KMS-11 (cell line): Measurements from ENCODE around the gene POMC.

Source experiments
- H2AFZ ChIP-seq: fragments of 200-600 bp; sonication (generic); 2 replicates; pipeline ENCODE4 v1.6.1; 2016; ENCODE audit warnings: antibody characterized with exemption, mixed run types, low read depth
- H3K27ac ChIP-seq: fragments of 200-600 bp; sonication (generic); 2 replicates; pipeline ENCODE4 v1.6.1; 2016; ENCODE audit warnings: mild to moderate bottlenecking, mixed run types
- H3K27me3 ChIP-seq: fragments of 200-600 bp; sonication (generic); 2 replicates; pipeline ENCODE4 v1.6.1; 2017; ENCODE audit warnings: mild to moderate bottlenecking, low read depth, mixed run types, moderate library complexity; ENCODE audit not compliant: insufficient read depth
- H3K36me3 ChIP-seq: fragments of 200-600 bp; sonication (generic); 2 replicates; pipeline ENCODE4 v1.6.1; 2017; ENCODE audit warnings: mild to moderate bottlenecking, mixed run types; ENCODE audit not compliant: insufficient read depth
- H3K4me1 ChIP-seq: fragments of 200-600 bp; sonication (generic); 2 replicates; pipeline ENCODE4 v1.6.1; 2016; ENCODE audit warnings: mild to moderate bottlenecking, low read depth, mixed run types; ENCODE audit not compliant: poor library complexity, severe bottlenecking
- H3K4me2 ChIP-seq: fragments of 200-600 bp; sonication (generic); 2 replicates; pipeline ENCODE4 v1.7.0; 2016; ENCODE audit warnings: mild to moderate bottlenecking, mixed run types
- H3K4me3 ChIP-seq: fragments of 200-600 bp; sonication (generic); IDR thresholded peaks from 2 replicates; pipeline ENCODE4 v1.6.1; 2017; ENCODE audit warnings: low read depth, low read length, mixed read lengths; ENCODE audit not compliant: insufficient read depth
- H3K79me2 ChIP-seq: fragments of 200-600 bp; sonication (generic); 2 replicates; pipeline ENCODE4 v1.6.1; 2016; ENCODE audit warnings: low read depth, mixed run types; ENCODE audit not compliant: insufficient read depth
- H3K9ac ChIP-seq: fragments of 200-600 bp; sonication (generic); 2 replicates; pipeline ENCODE4 v1.6.1; 2016; ENCODE audit warnings: mild to moderate bottlenecking, mixed run types
- H4K20me1 ChIP-seq: fragments of 200-600 bp; sonication (generic); 2 replicates; pipeline ENCODE4 v1.6.1; 2016; ENCODE audit warnings: mild to moderate bottlenecking, mixed run types; ENCODE audit not compliant: insufficient read depth
- TF ChIP-seq, protein P1 (sequence below): fragments of 200-600 bp; sonication (generic); conservative IDR thresholded peaks from 2 replicates; pipeline ENCODE4 v1.6.1; 2017; ENCODE audit warnings: low read depth, mild to moderate bottlenecking, antibody characterized with exemption, low read length, moderate library complexity, mixed read lengths

The POMC gene

DNA sequence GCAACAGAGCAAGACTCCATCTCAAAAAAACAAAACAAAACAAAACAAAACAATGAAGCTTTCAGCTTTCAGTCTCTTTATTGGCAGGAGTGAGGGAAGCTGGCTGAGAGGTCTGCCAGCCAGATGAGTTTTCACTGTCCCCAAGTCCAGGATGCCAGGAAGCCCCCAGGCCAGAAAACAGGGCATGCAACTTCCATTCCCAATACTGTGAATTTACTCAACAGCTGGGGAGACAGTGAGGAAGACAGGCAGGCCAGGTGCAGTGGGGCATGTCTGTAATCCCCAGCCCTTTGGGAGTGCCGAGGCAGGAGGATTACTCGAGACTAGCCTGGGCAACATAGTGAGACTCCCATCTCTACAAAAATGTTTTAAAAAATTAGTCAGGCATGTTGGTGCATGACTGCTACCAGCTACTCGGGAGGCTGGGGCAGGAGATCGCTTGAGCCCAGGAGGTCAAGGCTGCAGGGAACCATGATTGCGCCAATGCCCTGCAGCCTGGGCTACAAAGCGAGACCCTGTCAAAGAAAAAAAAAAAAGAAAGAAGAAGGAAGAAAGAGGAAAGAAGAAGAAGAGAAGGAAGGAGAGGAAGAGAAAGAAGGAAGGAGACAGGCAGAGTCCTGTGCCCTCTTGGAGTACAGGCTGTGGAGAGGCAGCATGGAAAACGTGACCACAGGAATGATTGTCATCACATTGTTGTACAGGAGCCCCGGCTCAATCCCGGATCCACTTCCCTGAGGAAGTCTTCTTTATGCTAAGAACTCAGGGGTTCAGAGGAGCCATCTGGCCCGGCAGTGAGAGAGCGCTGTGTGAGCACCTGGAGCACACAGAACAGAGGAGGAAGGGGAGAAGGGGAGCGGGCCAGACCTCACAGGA lies 29.2 kb upstream of the POMC start:
- Histone ChIP-seq H3K4me3 (no peak overlapping the region), H3K9ac (no peak overlapping the region), H3K27me3 (no peaks in the 10 kb centered on the region), H3K4me2 (no peak overlapping the region), H3K4me1 (no peaks in the 10 kb centered on the region), H2AFZ (no peak overlapping the region), H3K36me3 (no peaks in the 10 kb centered on the region), H3K27ac (no peak overlapping the region), H4K20me1 (no peaks in the 10 kb centered on the region), H3K79me2 (no peaks in the 10 kb centered on the region)
- TF ChIP-seq, protein P1, sequence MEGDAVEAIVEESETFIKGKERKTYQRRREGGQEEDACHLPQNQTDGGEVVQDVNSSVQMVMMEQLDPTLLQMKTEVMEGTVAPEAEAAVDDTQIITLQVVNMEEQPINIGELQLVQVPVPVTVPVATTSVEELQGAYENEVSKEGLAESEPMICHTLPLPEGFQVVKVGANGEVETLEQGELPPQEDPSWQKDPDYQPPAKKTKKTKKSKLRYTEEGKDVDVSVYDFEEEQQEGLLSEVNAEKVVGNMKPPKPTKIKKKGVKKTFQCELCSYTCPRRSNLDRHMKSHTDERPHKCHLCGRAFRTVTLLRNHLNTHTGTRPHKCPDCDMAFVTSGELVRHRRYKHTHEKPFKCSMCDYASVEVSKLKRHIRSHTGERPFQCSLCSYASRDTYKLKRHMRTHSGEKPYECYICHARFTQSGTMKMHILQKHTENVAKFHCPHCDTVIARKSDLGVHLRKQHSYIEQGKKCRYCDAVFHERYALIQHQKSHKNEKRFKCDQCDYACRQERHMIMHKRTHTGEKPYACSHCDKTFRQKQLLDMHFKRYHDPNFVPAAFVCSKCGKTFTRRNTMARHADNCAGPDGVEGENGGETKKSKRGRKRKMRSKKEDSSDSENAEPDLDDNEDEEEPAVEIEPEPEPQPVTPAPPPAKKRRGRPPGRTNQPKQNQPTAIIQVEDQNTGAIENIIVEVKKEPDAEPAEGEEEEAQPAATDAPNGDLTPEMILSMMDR: no peak

DNA sequence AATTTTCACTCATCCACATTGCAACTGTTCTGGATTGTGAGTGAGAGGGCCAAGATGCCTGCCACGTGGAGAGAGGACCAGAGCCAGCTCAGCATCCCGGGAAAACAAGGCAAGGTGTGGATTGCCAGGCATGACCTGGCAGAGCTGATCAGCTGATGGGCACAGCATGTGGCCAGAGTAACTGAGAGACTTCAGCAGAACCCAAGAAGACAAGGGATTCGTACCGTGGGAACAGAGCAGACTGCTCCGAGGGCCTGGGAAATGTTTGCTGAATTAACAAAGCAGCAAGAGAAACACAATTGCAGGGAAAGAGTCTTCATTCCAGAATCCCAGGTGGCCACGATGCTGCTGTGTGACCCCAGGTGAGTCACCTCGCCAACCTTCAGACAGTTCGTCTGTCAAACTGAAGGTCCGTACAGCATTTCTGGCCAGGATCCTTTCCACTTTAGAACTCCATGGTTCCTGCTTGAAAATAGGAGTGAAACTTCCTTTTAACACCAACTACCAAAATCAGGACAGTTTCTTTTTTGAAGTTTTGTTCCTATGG lies 26.3 kb upstream of the POMC start:
- Histone ChIP-seq H3K27me3 (no peaks in the 10 kb centered on the region), H4K20me1 (no peaks in the 10 kb centered on the region), H3K27ac (no peak overlapping the region), H3K9ac (no peak overlapping the region), H3K4me1 (no peaks in the 10 kb centered on the region), H3K4me2 (no peak overlapping the region), H3K36me3 (no peaks in the 10 kb centered on the region), H3K4me3 (no peak overlapping the region), H2AFZ (no peak overlapping the region), H3K79me2 (no peaks in the 10 kb centered on the region)
- TF ChIP-seq, protein P1: no peak

DNA sequence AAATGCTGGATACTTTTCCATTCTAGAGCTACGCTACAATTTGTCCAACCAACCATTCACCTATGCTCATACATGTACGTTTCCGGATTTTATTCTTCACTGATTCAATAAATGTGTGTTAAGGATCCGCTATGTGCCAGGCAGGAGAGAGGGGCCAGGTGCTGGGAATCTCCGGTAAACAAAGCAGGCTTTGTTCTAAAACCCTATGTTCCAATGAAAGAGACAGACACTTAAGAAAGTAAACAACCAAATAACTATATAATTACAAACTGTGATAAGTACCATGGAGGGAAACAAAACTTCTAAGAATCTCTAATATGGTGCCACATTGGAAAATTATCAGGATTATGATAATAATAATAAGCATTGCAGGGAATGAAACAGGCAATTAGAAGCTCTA lies 22.2 kb upstream of the POMC start:
- Histone ChIP-seq H3K4me1 (no peaks in the 10 kb centered on the region), H3K4me2 (no peak overlapping the region), H3K79me2 (no peaks in the 10 kb centered on the region), H3K9ac (no peak overlapping the region), H2AFZ (no peak overlapping the region), H3K36me3 (no peaks in the 10 kb centered on the region), H3K4me3 (no peak overlapping the region), H3K27me3 (no peaks in the 10 kb centered on the region), H3K27ac (no peak overlapping the region), H4K20me1 (no peaks in the 10 kb centered on the region)
- TF ChIP-seq, protein P1: no peak

DNA sequence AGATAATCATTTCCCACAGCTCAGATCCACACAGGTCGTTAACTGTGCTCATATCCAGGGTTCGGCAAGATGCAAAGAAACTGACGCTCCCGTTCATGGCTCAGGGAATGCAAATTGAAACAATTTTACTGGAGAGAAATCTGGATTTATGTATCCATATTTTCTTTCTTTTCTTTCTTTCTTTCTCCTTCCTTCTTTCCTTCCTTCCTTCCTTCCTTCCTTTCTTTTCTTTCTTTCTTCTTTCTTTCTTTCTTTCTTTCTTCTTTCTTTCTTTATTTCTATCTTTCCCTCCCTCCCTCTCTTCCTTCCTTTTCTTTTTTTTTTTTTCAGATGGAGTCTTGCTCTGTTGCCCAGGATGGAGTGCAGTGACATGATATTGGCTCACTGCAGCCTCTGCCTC lies 20.0 kb upstream of the POMC start:
- Histone ChIP-seq H2AFZ (no peak overlapping the region), H3K27me3 (no peaks in the 10 kb centered on the region), H3K4me1 (no peaks in the 10 kb centered on the region), H3K36me3 (no peaks in the 10 kb centered on the region), H3K9ac (no peak overlapping the region), H4K20me1 (no peaks in the 10 kb centered on the region), H3K79me2 (no peaks in the 10 kb centered on the region), H3K27ac (no peak overlapping the region), H3K4me3 (no peak overlapping the region), H3K4me2 (no peak overlapping the region)
- TF ChIP-seq, protein P1: no peak
